CD4-positive, alpha-beta T cell (primary cell): ENCODE measurements around the gene KDR. TPM values are rescaled to one million over a fixed set of nuclear protein-coding genes. Genes with fewer than 3 reads are reported as not detected.

Source experiments
- ATAC-seq: fragments of 200-7000 bp; cut with Tn5 transposase; one replicate; pipeline ENCODE4 v1.10.0; 2022; ENCODE audit warnings: mild to moderate bottlenecking; ENCODE audit not compliant: poor library complexity
- CTCF ChIA-PET: fragments of 350-600 bp; sonication (Branson Sonifier 250); formaldehyde crosslinking; loops from one replicate; lab custom pipeline; 2021; ENCODE audit warnings: antibody characterized with exemption, inconsistent platforms; lab: Charles Lee
- POLR2A ChIA-PET: fragments of 350-600 bp; sonication (Branson Sonifier 250); formaldehyde crosslinking; loops from one replicate; lab custom pipeline; 2021; ENCODE audit warnings: antibody characterized with exemption, inconsistent platforms; lab: Charles Lee
- DNase-seq, 14 experiments: peaks; one replicate each; pipeline ENCODE4 v3.0.0-alpha.2; 2013 to 2020; ENCODE audit warnings: mixed read lengths in 2 of 14
- H3K27ac ChIP-seq, 2 donors: one replicate each; pipeline versions ENCODE4 v1.5.1 to v1.7.0; 2013; ENCODE audit warnings: low read length in 2 of 2, low read depth in 1 of 2, mild to moderate bottlenecking in 1 of 2
- H3K27me3 ChIP-seq, 2 experiments: 1 replicate in 1 of 2; 2 replicates in 1 of 2; pipeline versions ENCODE4 v1.6.1 to v1.7.0; 2013; ENCODE audit warnings: low read length in 2 of 2, control low read depth in 1 of 2, mild to moderate bottlenecking in 1 of 2, moderate library complexity in 1 of 2; ENCODE audit not compliant: insufficient read depth in 2 of 2, control insufficient read depth in 1 of 2
- H3K36me3 ChIP-seq: one replicate; pipeline ENCODE4 v1.6.1; 2013; ENCODE audit warnings: low read length, control low read depth; ENCODE audit not compliant: insufficient read depth
- H3K4me1 ChIP-seq: one replicate; pipeline ENCODE4 v1.6.1; 2013; ENCODE audit warnings: low read length, control low read depth; ENCODE audit not compliant: insufficient read depth
- H3K4me3 ChIP-seq: one replicate; pipeline ENCODE4 v1.5.1; 2013; ENCODE audit warnings: mild to moderate bottlenecking, low read length, moderate library complexity
- H3K9me3 ChIP-seq, 2 experiments: 1 replicate in 1 of 2; 2 replicates in 1 of 2; pipeline versions ENCODE4 v1.6.1 to v1.7.0; 2013; ENCODE audit warnings: low read length in 2 of 2, mild to moderate bottlenecking in 2 of 2, control low read depth in 1 of 2, moderate library complexity in 1 of 2; ENCODE audit not compliant: control insufficient read depth in 1 of 2, insufficient read depth in 1 of 2
- H3K27ac Mint-ChIP-seq: one replicate; pipeline ENCODE4 v1.8.0; 2020; ENCODE audit warnings: mixed read lengths
- H3K27me3 Mint-ChIP-seq: one replicate; pipeline ENCODE4 v1.8.0; 2021; ENCODE audit warnings: mixed read lengths
- H3K36me3 Mint-ChIP-seq: one replicate; pipeline ENCODE4 v1.8.0; 2021; ENCODE audit warnings: low read depth, mixed read lengths
- H3K4me1 Mint-ChIP-seq: one replicate; pipeline ENCODE4 v1.8.0; 2021; ENCODE audit warnings: low read depth, mixed read lengths
- H3K4me3 Mint-ChIP-seq: one replicate; pipeline ENCODE4 v1.8.0; 2020; ENCODE audit warnings: mild to moderate bottlenecking, mixed read lengths
- H3K9me3 Mint-ChIP-seq: one replicate; pipeline ENCODE4 v1.8.0; 2020; ENCODE audit warnings: mixed read lengths
- CTCF ChIP-seq: fragments of 200-600 bp; IDR thresholded peaks from one replicate; pipeline ENCODE4 v1.8.0; 2022; ENCODE audit warnings: antibody characterized with exemption, mild to moderate bottlenecking
- intact Hi-C, 2 experiments: fragments of 100-400 bp; cut with DNase I in 1 of 2; cut with micrococcal nuclease in 1 of 2; formaldehyde crosslinking; loops; one replicate each; pipeline versions ENCODE4 v1.15.1 to v1.9.0; 2023 to 2025; cut with DNase I, micrococcal nuclease
- total RNA-seq, 174 experiments: library from RNA in 2 of 174; stranded (reverse) in 2 of 174; gene quantifications; one replicate each; pipeline ENCODE4 v1.2.3 and lab custom pipeline; 2021 to 2026

The KDR gene
- total RNA-seq, 2 experiments from 2014 or later: not detected

GRCh38 chr4:55074386-55074785 is 51.0 kb downstream of the KDR start:
- Mint-ChIP-seq H3K4me3 (no peak overlapping the region), H3K27me3 (peaks cover 18% of the 10 kb centered on the region), H3K27ac (no peak overlapping the region), H3K4me1 (no peaks in the 10 kb centered on the region), H3K9me3 (no peaks in the 10 kb centered on the region), H3K36me3 (no peaks in the 10 kb centered on the region)
- intact Hi-C loops: no loop called here
- Histone ChIP-seq H3K27me3 (peaks cover 0 to 13% of the 10 kb centered on the region in 2 experiments), H3K36me3 (no peaks in the 10 kb centered on the region), H3K4me3 (no peak overlapping the region), H3K4me1 (no peaks in the 10 kb centered on the region), H3K9me3 (no peaks in the 10 kb centered on the region), H3K27ac (no peak overlapping the region)
- ChIA-PET CTCF (no interaction called here), POLR2A (no interaction called here)
- DNase-seq: no peak
- TF ChIP-seq CTCF: no peak
- ATAC-seq: no peak

GRCh38 chr4:55071951-55072350 is 53.4 kb downstream of the KDR start:
- no peaks in the 10 kb centered on the region for H3K4me1 ChIP-seq
- ATAC-seq (no peak), DNase-seq (no peak)
- no peaks in the 10 kb centered on the region for H3K9me3 ChIP-seq
- H3K27ac ChIP-seq: no peak overlapping the region
- no peaks in the 10 kb centered on the region for H3K36me3 ChIP-seq
- ChIA-PET POLR2A (no interaction called here), CTCF (no interaction called here)
- no peak overlapping the region for H3K4me3 ChIP-seq
- H3K27me3 ChIP-seq: peaks cover 0 to 4% of the 10 kb centered on the region in 2 experiments
- Mint-ChIP-seq H3K4me3 (no peak overlapping the region), H3K27ac (no peak overlapping the region), H3K4me1 (no peaks in the 10 kb centered on the region), H3K9me3 (no peaks in the 10 kb centered on the region), H3K27me3 (peaks cover 21% of the 10 kb centered on the region), H3K36me3 (no peaks in the 10 kb centered on the region)
- intact Hi-C loops: no loop called here
- TF ChIP-seq CTCF: no peak

- Histone ChIP-seq H3K36me3 (no peaks in the 10 kb centered on the region), H3K27me3 (no peaks in the 10 kb centered on the region), H3K4me3 (no peak overlapping the region), H3K9me3 (no peaks in the 10 kb centered on the region), H3K4me1 (no peaks in the 10 kb centered on the region), H3K27ac (no peak overlapping the region)
- intact Hi-C loops: no loop called here
- Mint-ChIP-seq H3K4me3 (no peak overlapping the region), H3K36me3 (no peaks in the 10 kb centered on the region), H3K9me3 (no peaks in the 10 kb centered on the region), H3K27ac (no peak overlapping the region), H3K27me3 (peaks cover 18% of the 10 kb centered on the region), H3K4me1 (no peaks in the 10 kb centered on the region)
- POLR2A ChIA-PET: no interaction called here
- CTCF ChIA-PET: no interaction called here
- TF ChIP-seq CTCF: no peak
- DNase-seq: no peak
- ATAC-seq: no peak
Measured at GRCh38 chr4:55069248-55069647, 56.1 kb downstream of the KDR start.
